ENCODE results near the gene ENO2. TPM values are rescaled to one million over a fixed set of nuclear protein-coding genes. Genes with fewer than 3 reads are reported as not detected.

ENO2 gene
- total and polyA plus RNA-seq, 12 donors = 7.4 to 113 (median 35.1) TPM

DNA sequence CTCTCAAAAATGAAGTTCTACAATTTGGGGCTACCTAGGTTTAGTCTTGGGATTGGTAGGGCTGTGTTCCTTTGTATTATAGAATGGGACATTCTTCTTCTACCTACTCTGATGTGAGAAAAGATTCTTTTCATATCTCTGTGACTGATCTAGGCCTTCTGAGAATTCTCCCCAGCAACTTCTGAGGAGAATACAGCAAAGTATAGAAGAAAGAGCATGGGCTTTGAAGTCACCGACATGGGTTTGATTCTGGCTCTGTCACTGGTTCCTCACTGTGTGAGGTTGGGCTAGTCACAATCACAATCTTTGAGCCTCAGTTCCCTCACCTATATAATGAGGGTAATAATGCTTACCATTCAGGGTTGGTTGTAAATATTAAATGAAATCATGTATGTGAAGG lies 18.4 kb downstream of the ENO2 start:
- WGBS, 4 donors = 33 to 75% (median 56%) methylated on average over 1 of the region's 1 CpG
- Histone ChIP-seq H3K27me3 (no peaks in the 10 kb centered on the region), H3K36me3 (replicated peaks in 1 of 2) (peaks cover 0 to 30% of the 10 kb centered on the region in 2 donors), H3K4me3 (no peak overlapping the region), H3K4me1 (replicated peaks in 1 of 2) (peaks cover 25 to 65% of the 10 kb centered on the region in 2 donors), H3K27ac (peak overlapping the region in 3 of 5 donors; percentile 46 to 57 (median 57)), H3K9me3 (replicated peaks in 1 of 3) (no peaks in the 10 kb centered on the region)
- TF ChIP-seq, protein P1, sequence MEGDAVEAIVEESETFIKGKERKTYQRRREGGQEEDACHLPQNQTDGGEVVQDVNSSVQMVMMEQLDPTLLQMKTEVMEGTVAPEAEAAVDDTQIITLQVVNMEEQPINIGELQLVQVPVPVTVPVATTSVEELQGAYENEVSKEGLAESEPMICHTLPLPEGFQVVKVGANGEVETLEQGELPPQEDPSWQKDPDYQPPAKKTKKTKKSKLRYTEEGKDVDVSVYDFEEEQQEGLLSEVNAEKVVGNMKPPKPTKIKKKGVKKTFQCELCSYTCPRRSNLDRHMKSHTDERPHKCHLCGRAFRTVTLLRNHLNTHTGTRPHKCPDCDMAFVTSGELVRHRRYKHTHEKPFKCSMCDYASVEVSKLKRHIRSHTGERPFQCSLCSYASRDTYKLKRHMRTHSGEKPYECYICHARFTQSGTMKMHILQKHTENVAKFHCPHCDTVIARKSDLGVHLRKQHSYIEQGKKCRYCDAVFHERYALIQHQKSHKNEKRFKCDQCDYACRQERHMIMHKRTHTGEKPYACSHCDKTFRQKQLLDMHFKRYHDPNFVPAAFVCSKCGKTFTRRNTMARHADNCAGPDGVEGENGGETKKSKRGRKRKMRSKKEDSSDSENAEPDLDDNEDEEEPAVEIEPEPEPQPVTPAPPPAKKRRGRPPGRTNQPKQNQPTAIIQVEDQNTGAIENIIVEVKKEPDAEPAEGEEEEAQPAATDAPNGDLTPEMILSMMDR (IDR thresholded peaks at IDR 0.05) = no peak
- TF ChIP-seq POLR2A (IDR thresholded peaks at IDR 0.05) = no peak
- intact Hi-C loops (cut with DNase I) = no loop called here
- no peak for DNase-seq

DNA sequence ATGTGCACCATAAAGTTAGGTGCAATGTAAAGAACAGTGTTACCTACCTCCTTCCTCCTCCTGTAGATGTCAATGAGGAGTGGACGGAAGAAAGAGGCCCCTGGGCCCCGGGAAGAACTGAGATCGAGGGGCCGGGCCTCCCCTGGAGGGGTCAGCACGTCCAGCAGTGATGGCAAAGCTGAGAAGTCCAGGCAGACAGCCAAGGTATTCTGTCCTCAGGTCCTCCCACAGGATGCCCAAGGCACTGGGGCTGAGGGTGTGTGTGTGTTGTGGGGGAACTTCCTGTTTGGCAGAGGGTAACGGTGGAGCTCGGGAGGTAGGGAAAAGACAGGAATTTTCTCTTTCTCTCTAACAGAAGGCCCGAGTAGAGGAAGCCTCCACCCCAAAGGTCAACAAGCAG lies 19.7 kb downstream of the ENO2 start:
- Histone ChIP-seq H3K4me1 (replicated peaks in 1 of 2) (peaks cover 32 to 74% of the 10 kb centered on the region in 2 donors), H3K4me3 (no peak overlapping the region), H3K27ac (peak overlapping the region in 3 of 5 donors; percentile 16 to 57 (median 57)), H3K36me3 (replicated peaks in 1 of 2) (peaks cover 0 to 30% of the 10 kb centered on the region in 2 donors), H3K9me3 (replicated peaks in 1 of 3) (no peaks in the 10 kb centered on the region), H3K27me3 (no peaks in the 10 kb centered on the region)
- intact Hi-C loops (cut with DNase I) = no loop called here
- peak in 3 of 7 donors; percentile 38 to 54 (median 52) for DNase-seq
- no peak for TF ChIP-seq POLR2A (IDR thresholded peaks at IDR 0.05)
- TF ChIP-seq, protein P1 (IDR thresholded peaks at IDR 0.05) = no peak
- 39 to 52% (median 48%) methylated on average over 8 of the region's 8 CpGs for WGBS, 4 donors

DNA sequence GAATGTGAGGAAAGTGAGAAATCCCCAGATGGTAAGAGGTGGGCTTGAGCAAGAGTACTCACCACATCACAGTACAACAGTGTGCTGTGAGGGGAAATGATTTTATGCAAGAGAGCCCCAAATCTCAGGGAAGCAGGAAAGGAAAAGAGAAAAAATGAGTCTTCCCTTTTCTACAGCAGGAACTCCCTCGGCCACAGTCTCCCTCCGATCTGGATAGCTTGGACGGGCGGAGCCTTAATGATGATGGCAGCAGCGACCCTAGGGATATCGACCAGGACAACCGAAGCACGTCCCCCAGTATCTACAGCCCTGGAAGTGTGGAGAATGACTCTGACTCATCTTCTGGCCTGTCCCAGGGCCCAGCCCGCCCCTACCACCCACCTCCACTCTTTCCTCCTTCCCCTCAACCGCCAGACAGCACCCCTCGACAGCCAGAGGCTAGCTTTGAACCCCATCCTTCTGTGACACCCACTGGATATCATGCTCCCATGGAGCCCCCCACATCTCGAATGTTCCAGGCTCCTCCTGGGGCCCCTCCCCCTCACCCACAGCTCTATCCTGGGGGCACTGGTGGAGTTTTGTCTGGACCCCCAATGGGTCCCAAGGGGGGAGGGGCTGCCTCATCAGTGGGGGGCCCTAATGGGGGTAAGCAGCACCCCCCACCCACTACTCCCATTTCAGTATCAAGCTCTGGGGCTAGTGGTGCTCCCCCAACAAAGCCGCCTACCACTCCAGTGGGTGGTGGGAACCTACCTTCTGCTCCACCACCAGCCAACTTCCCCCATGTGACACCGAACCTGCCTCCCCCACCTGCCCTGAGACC lies 21.2 kb downstream of the ENO2 start:
- H3K36me3 ChIP-seq (replicated peaks in 1 of 2) = peaks cover 0 to 30% of the 10 kb centered on the region in 2 donors
- TF ChIP-seq, protein P1 (IDR thresholded peaks at IDR 0.05) = no peak
- peak in 1 of 2 donors; percentile 15 for TF ChIP-seq POLR2A (IDR thresholded peaks at IDR 0.05)
- DNase-seq = peak in 4 of 7 donors; percentile 29 to 65 (median 46)
- intact Hi-C loops (cut with DNase I) = no loop called here
- H3K27me3 ChIP-seq = no peaks in the 10 kb centered on the region
- H3K27ac ChIP-seq = peak overlapping the region in 2 of 5 donors; percentile 43 to 57
- 56 to 67% (median 58%) methylated on average over 8 to 14 of the region's 14 CpGs for WGBS, 4 donors
- H3K4me3 ChIP-seq = no peak overlapping the region
- no peaks in the 10 kb centered on the region for H3K9me3 ChIP-seq (replicated peaks in 1 of 3)
- peaks cover 20 to 59% of the 10 kb centered on the region in 2 donors for H3K4me1 ChIP-seq (replicated peaks in 1 of 2)

DNA sequence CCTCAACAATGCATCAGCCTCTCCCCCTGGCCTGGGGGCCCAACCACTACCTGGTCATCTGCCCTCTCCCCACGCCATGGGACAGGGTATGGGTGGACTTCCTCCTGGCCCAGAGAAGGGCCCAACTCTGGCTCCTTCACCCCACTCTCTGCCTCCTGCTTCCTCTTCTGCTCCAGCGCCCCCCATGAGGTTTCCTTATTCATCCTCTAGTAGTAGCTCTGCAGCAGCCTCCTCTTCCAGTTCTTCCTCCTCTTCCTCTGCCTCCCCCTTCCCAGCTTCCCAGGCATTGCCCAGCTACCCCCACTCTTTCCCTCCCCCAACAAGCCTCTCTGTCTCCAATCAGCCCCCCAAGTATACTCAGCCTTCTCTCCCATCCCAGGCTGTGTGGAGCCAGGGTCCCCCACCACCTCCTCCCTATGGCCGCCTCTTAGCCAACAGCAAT lies 21.8 kb downstream of the ENO2 start:
- Histone ChIP-seq H3K4me1 (replicated peaks in 1 of 2) (peaks cover 15 to 57% of the 10 kb centered on the region in 2 donors), H3K9me3 (replicated peaks in 1 of 3) (no peaks in the 10 kb centered on the region), H3K27ac (peak overlapping the region in 2 of 5 donors; percentile 57 to 96), H3K36me3 (replicated peaks in 1 of 2) (peaks cover 0 to 30% of the 10 kb centered on the region in 2 donors), H3K4me3 (no peak overlapping the region), H3K27me3 (no peaks in the 10 kb centered on the region)
- WGBS, 4 donors = 79 to 95% (median 91%) methylated on average over 3 of the region's 3 CpGs
- TF ChIP-seq POLR2A (IDR thresholded peaks at IDR 0.05) = peak in 1 of 2 donors; percentile 0
- TF ChIP-seq, protein P1 (IDR thresholded peaks at IDR 0.05) = no peak
- intact Hi-C loops (cut with DNase I) = no loop called here
- peak in 1 of 7 donors; percentile 28 for DNase-seq
